ENCODE data around the gene EIF3F. TPM values are rescaled to one million over a fixed set of nuclear protein-coding genes. Genes with fewer than 3 reads are reported as not detected.

EIF3F gene
- total RNA-seq: 167 TPM

DNA sequence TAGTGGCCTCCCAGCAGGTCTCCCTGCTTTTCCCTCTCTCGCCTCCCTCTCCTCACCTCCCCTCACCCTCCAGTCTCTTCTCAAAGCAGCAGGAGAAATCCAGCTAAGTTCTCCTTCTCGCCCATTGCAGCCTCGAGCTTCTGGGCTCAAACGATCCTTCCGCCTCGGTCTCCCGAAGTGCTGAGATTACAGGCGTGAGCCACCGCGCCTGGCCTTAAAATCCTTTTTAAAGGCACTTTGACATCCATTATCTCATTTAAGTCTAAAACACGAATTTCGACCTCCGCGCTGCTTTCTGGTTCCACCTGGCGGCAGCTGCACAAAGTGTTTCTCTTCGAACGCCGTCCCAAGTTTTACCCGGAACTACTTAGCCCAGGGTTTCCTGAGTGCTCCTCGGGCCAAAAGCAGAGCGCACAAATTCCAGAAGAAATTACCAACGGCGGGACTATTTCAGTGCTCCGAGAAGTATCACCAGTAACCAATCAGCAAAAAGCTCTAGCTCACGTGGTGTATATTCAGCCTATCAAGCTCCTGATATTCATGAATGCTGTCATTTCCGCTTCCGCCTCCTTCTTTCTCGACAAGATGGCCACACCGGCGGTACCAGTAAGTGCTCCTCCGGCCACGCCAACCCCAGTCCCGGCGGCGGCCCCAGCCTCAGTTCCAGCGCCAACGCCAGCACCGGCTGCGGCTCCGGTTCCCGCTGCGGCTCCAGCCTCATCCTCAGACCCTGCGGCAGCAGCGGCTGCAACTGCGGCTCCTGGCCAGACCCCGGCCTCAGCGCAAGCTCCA, at the start of gene EIF3F:
Gene EIF3F, plus strand, starts transcription at position 570 of the 792 bp plus-strand sequence. Its CDS starts 16 bp downstream, at position 586.

DNA sequence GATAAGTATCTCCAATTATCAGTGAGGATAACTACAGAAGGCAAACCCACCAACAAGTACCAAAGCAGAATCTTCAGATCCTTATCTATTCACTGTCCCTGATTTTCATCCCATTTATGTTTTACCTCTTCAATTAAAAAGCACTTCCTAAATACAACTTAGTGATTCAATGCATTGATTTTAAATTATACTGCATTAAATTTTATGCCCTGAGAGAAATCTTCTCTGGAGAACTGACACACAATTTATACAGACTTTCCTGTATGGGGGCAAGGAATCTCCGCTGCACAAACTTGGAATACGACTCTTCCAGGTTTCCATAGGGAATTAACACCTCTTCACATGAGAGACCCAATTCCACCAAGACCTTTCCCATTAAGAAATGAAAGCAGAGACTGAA, 45.5 kb upstream of the EIF3F start, which contains the start of gene OR10A3:
Gene OR10A3, minus strand, starts transcription at position 101 of the 400 bp plus-strand sequence. CDS start 2,188 bp downstream, outside the sequence.

DNA sequence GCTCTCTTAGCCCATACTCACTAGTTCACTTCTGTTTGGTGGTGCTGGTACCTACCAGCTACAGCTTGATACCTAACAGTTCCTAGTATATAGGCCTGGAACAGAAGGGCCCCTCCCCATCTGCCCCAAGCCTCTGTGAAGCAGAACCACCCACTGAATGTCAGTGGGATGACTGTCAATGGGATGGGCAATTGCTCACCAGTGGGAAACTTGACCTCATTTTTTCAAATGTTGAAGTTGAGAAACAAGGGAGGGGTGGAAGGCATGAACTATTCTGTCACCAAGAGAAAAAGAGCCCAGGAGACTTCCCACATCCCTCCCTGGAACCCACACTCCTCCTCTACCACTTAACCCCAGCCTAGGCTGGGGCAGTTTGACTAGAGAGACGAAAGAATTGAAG, 21.8 kb upstream of the EIF3F start, which contains the start of gene NLRP10:
Gene NLRP10, minus strand, starts transcription at position 62 of the 400 bp plus-strand sequence. CDS start 1,952 bp downstream, outside the sequence.

Small RNA genes lying within 50 kb of the gene (small RNA-seq; reads per million reads assigned to genes)
- not detected for gene COX6CP5

Other genes starting within 250 kb of the EIF3F start
- 0.23 TPM for gene OR5P2, start 190.4 kb upstream of the EIF3F start, total RNA-seq
- not detected for gene OR5P3, start 156.5 kb upstream of the EIF3F start, total RNA-seq
- not detected for gene OR10A6, start 56.1 kb upstream of the EIF3F start, total RNA-seq
- gene OR10A3, start 45.6 kb upstream of the EIF3F start, total RNA-seq: not detected
- gene NLRP10, start 21.9 kb upstream of the EIF3F start, total RNA-seq: not detected
- 138 TPM for gene TUB, start 93.9 kb downstream of the EIF3F start, total RNA-seq
- gene RIC3, start 181.7 kb downstream of the EIF3F start, total RNA-seq: 72.9 TPM

Measured in diencephalon (tissue), 1 donor.